CD14-positive monocyte (primary cell): ENCODE measurements around the gene SKIC8. TPM values are rescaled to one million over a fixed set of nuclear protein-coding genes. Genes with fewer than 3 reads are reported as not detected.

ENCODE experiments used
- DNase-seq, 3 donors: peaks; one replicate each; pipeline ENCODE4 v3.0.0-alpha.2; 2011 to 2022
- H2AFZ ChIP-seq: 2 replicates; pipeline ENCODE4 v1.6.0; 2012; ENCODE audit warnings: mild to moderate bottlenecking, low read depth, low read length, inconsistent platforms; ENCODE audit not compliant: insufficient read depth, poor library complexity, severe bottlenecking
- H3K27ac ChIP-seq, 2 donors: 1 replicate in 1 of 2; 2 replicates in 1 of 2; pipeline ENCODE4 v1.5.1; 2012 to 2013; ENCODE audit warnings: low read length in 2 of 2, control low read depth in 1 of 2, inconsistent platforms in 1 of 2, low read depth in 1 of 2, mild to moderate bottlenecking in 1 of 2
- H3K27me3 ChIP-seq, 2 donors: one replicate each; pipeline versions ENCODE4 v1.6.0 to v1.6.1; 2011 to 2013; ENCODE audit warnings: low read length in 2 of 2; ENCODE audit not compliant: control insufficient read depth in 2 of 2, insufficient read depth in 2 of 2
- H3K36me3 ChIP-seq, 2 donors: replicated peaks in 1 of 2; 1 replicate in 1 of 2; 2 replicates in 1 of 2; pipeline versions ENCODE4 v1.5.1 to v1.6.1; 2012 to 2013; ENCODE audit warnings: low read length in 2 of 2, control low read depth in 1 of 2, inconsistent platforms in 1 of 2, mild to moderate bottlenecking in 1 of 2; ENCODE audit not compliant: insufficient read depth in 2 of 2, control insufficient read depth in 1 of 2
- H3K4me1 ChIP-seq, 2 donors: 1 replicate in 1 of 2; 2 replicates in 1 of 2; pipeline versions ENCODE4 v1.5.1 to v1.6.1; 2012 to 2013; ENCODE audit warnings: low read length in 2 of 2, control low read depth in 1 of 2, inconsistent platforms in 1 of 2, mild to moderate bottlenecking in 1 of 2, moderate library complexity in 1 of 2; ENCODE audit not compliant: insufficient read depth in 2 of 2, control insufficient read depth in 1 of 2
- H3K4me2 ChIP-seq: replicated peaks from 2 replicates; pipeline ENCODE3; 2012; ENCODE audit warnings: low read length, moderate library complexity, mild to moderate bottlenecking; ENCODE audit not compliant: poor library complexity, severe bottlenecking; ENCODE audit errors: extremely low read depth
- H3K4me3 ChIP-seq, 3 experiments: fragments of 200-600 bp in 1 of 3; sonication (generic) in 1 of 3; replicated peaks in 1 of 3; 1 replicate in 2 of 3; 2 replicates in 1 of 3; pipeline ENCODE4 v1.5.1; 2011 to 2013; ENCODE audit warnings: low read length in 3 of 3, mild to moderate bottlenecking in 3 of 3, control low read depth in 2 of 3, low read depth in 2 of 3, inconsistent platforms in 1 of 3, moderate library complexity in 1 of 3
- H3K79me2 ChIP-seq: 2 replicates; pipeline ENCODE4 v1.6.0; 2012; ENCODE audit warnings: mild to moderate bottlenecking, control low read depth, inconsistent platforms, low read length, moderate library complexity; ENCODE audit not compliant: insufficient read depth
- H3K9ac ChIP-seq: 2 replicates; pipeline ENCODE4 v1.6.0; 2017; ENCODE audit warnings: low read length, mild to moderate bottlenecking; ENCODE audit not compliant: insufficient read depth, poor library complexity, severe bottlenecking
- H3K9me3 ChIP-seq, 2 donors: replicated peaks in 1 of 2; 1 replicate in 1 of 2; 2 replicates in 1 of 2; pipeline versions ENCODE4 v1.5.1 to v1.6.1; 2012 to 2013; ENCODE audit warnings: low read length in 2 of 2, control low read depth in 1 of 2; ENCODE audit not compliant: control insufficient read depth in 1 of 2, insufficient read depth in 1 of 2
- H4K20me1 ChIP-seq: 2 replicates; pipeline ENCODE4 v1.6.0; 2012; ENCODE audit warnings: mild to moderate bottlenecking, low read length, control low read depth, moderate library complexity; ENCODE audit not compliant: insufficient read depth
- H3K27ac Mint-ChIP-seq, 7 donors: one replicate each; pipeline ENCODE4 v1.8.0; 2020; ENCODE audit warnings: mild to moderate bottlenecking in 7 of 7, mixed read lengths in 7 of 7, moderate library complexity in 6 of 7, inconsistent platforms in 2 of 7
- H3K27me3 Mint-ChIP-seq, 3 donors: one replicate each; pipeline ENCODE4 v1.8.0; 2021 to 2022; ENCODE audit warnings: low read depth in 3 of 3, mild to moderate bottlenecking in 3 of 3, mixed read lengths in 3 of 3, moderate library complexity in 3 of 3, inconsistent platforms in 1 of 3
- H3K36me3 Mint-ChIP-seq, 2 donors: one replicate each; pipeline ENCODE4 v1.8.0; 2020; ENCODE audit warnings: mixed read lengths in 2 of 2, inconsistent platforms in 1 of 2, mild to moderate bottlenecking in 1 of 2
- H3K4me1 Mint-ChIP-seq: one replicate; pipeline ENCODE4 v1.8.0; 2020; ENCODE audit warnings: mild to moderate bottlenecking, mixed read lengths
- H3K4me3 Mint-ChIP-seq, 2 donors: one replicate each; pipeline ENCODE4 v1.8.0; 2020; ENCODE audit warnings: mild to moderate bottlenecking in 2 of 2, mixed read lengths in 2 of 2, moderate library complexity in 1 of 2
- H3K9me3 Mint-ChIP-seq, 7 donors: one replicate each; pipeline ENCODE4 v1.8.0; 2020 to 2022; ENCODE audit warnings: mixed read lengths in 7 of 7, mild to moderate bottlenecking in 6 of 7, moderate library complexity in 6 of 7, inconsistent platforms in 2 of 7
- CTCF ChIP-seq: fragments of 200-600 bp; IDR thresholded peaks from one replicate; pipeline ENCODE4 v1.8.0; 2022; ENCODE audit warnings: antibody characterized with exemption, mild to moderate bottlenecking
- WGBS: methylation state at CpG from one replicate; pipeline ENCODE4 v1.1.5; 2013; ENCODE audit warnings: missing lambda C conversion rate; ENCODE audit not compliant: insufficient coverage; 5-methylcytosine and 5-hydroxymethylcytosine counted together
- intact Hi-C, 2 donors: fragments of 100-400 bp; cut with micrococcal nuclease; formaldehyde crosslinking; loops; one replicate each; pipeline versions ENCODE4 v1.15.0 to v1.15.1; 2023
- polyA plus RNA-seq, 3 donors: library from polyadenylated mRNA; depleted of rRNA in 1 of 3; unstranded in 2 of 3; stranded (reverse) in 1 of 3; fragments of 300-500 nt in 2 of 3; fragments of >200 nt in 1 of 3; fragmentation: Illumina TruSeq in 2 of 3; gene quantifications; 1 replicate in 2 of 3; 2 replicates in 1 of 3; pipeline ENCODE4 v1.2.3, GENCODE V29; 2012 to 2021

The SKIC8 gene
- polyA plus RNA-seq, 3 donors: 59.8 to 123 (median 88.0) TPM

DNA sequence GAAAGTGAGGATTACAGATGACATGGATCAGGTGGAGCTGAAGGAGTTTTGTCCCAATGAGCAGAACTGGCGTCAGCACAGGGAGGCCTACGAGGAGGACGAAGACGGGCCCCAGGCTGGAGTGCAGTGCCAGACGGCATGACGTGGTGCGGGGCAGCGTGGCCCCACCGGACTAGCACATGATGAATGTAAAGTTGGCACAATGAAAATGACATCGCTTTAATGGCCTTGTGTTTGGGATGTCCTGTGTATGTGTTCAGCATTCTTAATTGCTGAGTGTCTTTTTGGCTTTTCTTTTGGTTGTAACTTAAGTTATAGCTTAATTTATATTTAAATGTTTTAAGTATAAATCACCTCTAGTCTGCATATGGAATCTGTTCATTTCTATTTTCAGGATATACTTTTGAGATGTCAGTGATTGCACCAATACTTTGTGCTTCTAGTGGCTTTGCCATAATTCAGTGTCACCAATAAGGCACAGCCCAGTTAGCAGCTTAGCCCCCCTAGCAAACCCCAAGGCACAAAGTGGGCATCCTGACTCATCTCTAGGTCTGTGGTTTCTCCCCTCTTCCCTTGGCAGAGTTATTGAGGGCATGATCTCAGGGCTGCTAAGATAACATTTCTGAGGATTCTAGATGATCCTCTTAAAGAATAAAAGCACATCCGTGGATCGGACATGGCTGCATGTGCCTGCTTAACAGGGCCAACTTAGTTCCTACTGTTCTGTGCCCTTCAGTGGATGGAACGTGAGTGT, 18.9 kb downstream of the SKIC8 start:
- peak overlapping the region in 1 of 7 donors; percentile 60 for H3K27ac Mint-ChIP-seq
- no peak overlapping the region for H3K4me2 ChIP-seq

More for the DNA sequence above, 18.9 kb downstream of the SKIC8 start:
- Histone ChIP-seq H3K27me3 (no peaks in the 10 kb centered on the region), H3K9me3 (no peaks in the 10 kb centered on the region), H3K36me3 (peaks cover 64 to 76% of the 10 kb centered on the region in 2 donors), H4K20me1 (no peaks in the 10 kb centered on the region), H3K4me3 (no peak overlapping the region), H3K27ac (no peak overlapping the region), H2AFZ (no peak overlapping the region), H3K9ac (no peak overlapping the region), H3K4me1 (peaks cover 9% of the 10 kb centered on the region in 2 donors), H3K79me2 (no peaks in the 10 kb centered on the region)
- TF ChIP-seq CTCF: no peak
- no peak overlapping the region for H3K4me3 Mint-ChIP-seq
- WGBS: 97% methylated on average over 13 of the region's 13 CpGs
- H3K27me3 Mint-ChIP-seq: no peaks in the 10 kb centered on the region
- peaks cover 57 to 77% of the 10 kb centered on the region in 2 donors for H3K36me3 Mint-ChIP-seq
- no peak for DNase-seq
- H3K4me1 Mint-ChIP-seq: peaks cover 9% of the 10 kb centered on the region
- no peaks in the 10 kb centered on the region for H3K9me3 Mint-ChIP-seq
- intact Hi-C loops: no loop called here
